PC-3 (cell line): Measurements from ENCODE around the gene TMC1.

Experiments
- EZH2 ChIP-seq: fragments of 300-600 bp; sonication (generic); IDR thresholded peaks from one replicate; pipeline ENCODE4 v1.6.1; 2017; ENCODE audit warnings: antibody characterized with exemption, mild to moderate bottlenecking, low read length; ENCODE audit not compliant: unreplicated experiment
- EZH2phosphoT487 ChIP-seq: fragments of 300-600 bp; sonication (generic); IDR thresholded peaks from 2 replicates; pipeline ENCODE4 v1.6.1; 2018; ENCODE audit warnings: mild to moderate bottlenecking, antibody characterized with exemption, low read length, borderline replicate concordance
- TF ChIP-seq, protein P1 (sequence below): fragments of 300-600 bp; sonication (generic); conservative IDR thresholded peaks from 2 replicates; pipeline ENCODE4 v1.5.1; 2017; ENCODE audit warnings: antibody characterized with exemption, low read depth, mild to moderate bottlenecking, low read length

DNA sequence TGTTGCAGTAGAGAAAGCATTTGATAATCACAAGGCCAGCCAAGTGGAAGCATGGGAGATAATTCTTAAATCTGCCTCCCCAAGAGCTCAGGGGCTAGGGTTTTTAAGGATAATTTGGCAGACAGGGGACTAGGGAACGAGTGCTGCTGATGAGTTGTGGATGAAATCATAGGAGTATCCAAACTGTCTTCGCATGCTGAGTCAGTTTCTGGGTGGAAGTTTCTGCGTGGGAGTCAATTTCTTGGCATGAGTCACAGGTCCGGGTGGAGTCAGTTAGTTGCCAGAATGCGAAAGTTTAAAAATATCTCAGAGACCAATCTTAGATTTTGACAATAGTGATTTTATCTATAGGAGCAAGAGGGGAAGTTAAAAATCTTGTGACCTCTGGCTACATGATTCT lies 112.6 kb downstream of the TMC1 start:
- TF ChIP-seq, protein P1, sequence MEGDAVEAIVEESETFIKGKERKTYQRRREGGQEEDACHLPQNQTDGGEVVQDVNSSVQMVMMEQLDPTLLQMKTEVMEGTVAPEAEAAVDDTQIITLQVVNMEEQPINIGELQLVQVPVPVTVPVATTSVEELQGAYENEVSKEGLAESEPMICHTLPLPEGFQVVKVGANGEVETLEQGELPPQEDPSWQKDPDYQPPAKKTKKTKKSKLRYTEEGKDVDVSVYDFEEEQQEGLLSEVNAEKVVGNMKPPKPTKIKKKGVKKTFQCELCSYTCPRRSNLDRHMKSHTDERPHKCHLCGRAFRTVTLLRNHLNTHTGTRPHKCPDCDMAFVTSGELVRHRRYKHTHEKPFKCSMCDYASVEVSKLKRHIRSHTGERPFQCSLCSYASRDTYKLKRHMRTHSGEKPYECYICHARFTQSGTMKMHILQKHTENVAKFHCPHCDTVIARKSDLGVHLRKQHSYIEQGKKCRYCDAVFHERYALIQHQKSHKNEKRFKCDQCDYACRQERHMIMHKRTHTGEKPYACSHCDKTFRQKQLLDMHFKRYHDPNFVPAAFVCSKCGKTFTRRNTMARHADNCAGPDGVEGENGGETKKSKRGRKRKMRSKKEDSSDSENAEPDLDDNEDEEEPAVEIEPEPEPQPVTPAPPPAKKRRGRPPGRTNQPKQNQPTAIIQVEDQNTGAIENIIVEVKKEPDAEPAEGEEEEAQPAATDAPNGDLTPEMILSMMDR, result no peak
- no peak for TF ChIP-seq EZH2
- TF ChIP-seq EZH2phosphoT487, result no peak
